AML-193 (cell line): ENCODE data around the gene ZNF546.
"Not testable (repeated sequence)": the region's sequence is repeated elsewhere in the genome, so short reads cannot be mapped to it uniquely, and the experiment has no call there.

ENCODE experiments used
- DNase-seq, 2 experiments: peaks; one replicate each; lab custom pipeline; 2025; lab: John Stamatoyannopoulos, UW

Gene ZNF546

GRCh38 chr19:39996811-39997637 lies at the start of gene ZNF546:
Gene ZNF546 (plus strand): TSS chr19:39997060. CDS start chr19:39998327, 1,267 bp downstream.
- DNase-seq: peak; percentile 84 to 89

GRCh38 chr19:39949026-39949747 lies 47.7 kb upstream of the ZNF546 start:
- DNase-seq: no peak

GRCh38 chr19:39951065-39951650 lies 45.7 kb upstream of the ZNF546 start:
- DNase-seq: no peak

- DNase-seq: no peak
These were observed 45.2 kb upstream of the ZNF546 start for GRCh38 chr19:39951686-39952085.

GRCh38 chr19:39953915-39954314 lies 42.9 kb upstream of the ZNF546 start:
- DNase-seq: no peak

GRCh38 chr19:39957886-39958285 lies 39.0 kb upstream of the ZNF546 start:
- not testable (repeated sequence) for DNase-seq

- DNase-seq: not testable (repeated sequence)
These were observed 37.9 kb upstream of the ZNF546 start for GRCh38 chr19:39958942-39959341.

GRCh38 chr19:39959407-39959806 lies 37.5 kb upstream of the ZNF546 start:
- not testable (repeated sequence) for DNase-seq

- no peak for DNase-seq
These were observed 33.0 kb upstream of the ZNF546 start for GRCh38 chr19:39963898-39964297.

GRCh38 chr19:39966617-39967016 lies 30.2 kb upstream of the ZNF546 start:
- no peak for DNase-seq

GRCh38 chr19:39967561-39967960 lies 29.3 kb upstream of the ZNF546 start:
- DNase-seq: no peak

- no peak for DNase-seq
These were observed 28.1 kb upstream of the ZNF546 start for GRCh38 chr19:39968789-39969188.

- no peak for DNase-seq
These were observed 27.6 kb upstream of the ZNF546 start for GRCh38 chr19:39969266-39969665.

- no peak for DNase-seq
These were observed 27.0 kb upstream of the ZNF546 start for GRCh38 chr19:39969681-39970424.

GRCh38 chr19:39970425-39970674 lies 26.5 kb upstream of the ZNF546 start:
- peak; percentile 10 to 50 for DNase-seq

GRCh38 chr19:39970675-39971379 lies 26.0 kb upstream of the ZNF546 start, which contains the start of gene PSMC4:
Gene PSMC4 (plus strand): TSS chr19:39971165. CDS start chr19:39971203, 38 bp downstream.
- DNase-seq: peak; percentile 95 to 98

- no peak for DNase-seq
These were observed 25.4 kb upstream of the ZNF546 start for GRCh38 chr19:39971380-39972035.

- DNase-seq: no peak
These were observed 22.3 kb upstream of the ZNF546 start for GRCh38 chr19:39974377-39975155.

- DNase-seq: no peak
These were observed 14.0 kb upstream of the ZNF546 start for GRCh38 chr19:39982883-39983282.

- DNase-seq: no peak
These were observed 13.1 kb upstream of the ZNF546 start for GRCh38 chr19:39983695-39984300.
